Sigmoid colon (tissue), 7 donors: ENCODE measurements around the gene POU2F2. TPM values are rescaled to one million over a fixed set of nuclear protein-coding genes. Genes with fewer than 3 reads are reported as not detected.

Source experiments
- DNase-seq: peaks from one replicate; pipeline ENCODE4 v3.0.0-alpha.2; 2019
- H3K27ac ChIP-seq, 4 donors: fragments of 200-600 bp; sonication (generic); one replicate each; pipeline ENCODE4 v1.5.1; 2016 to 2019; ENCODE audit warnings: mild to moderate bottlenecking in 1 of 4
- H3K27me3 ChIP-seq, 3 donors: fragments of 200-600 bp; sonication (generic); one replicate each; pipeline ENCODE4 v1.5.1; 2019; ENCODE audit warnings: mild to moderate bottlenecking in 1 of 3
- H3K36me3 ChIP-seq, 4 donors: fragments of 200-600 bp; sonication (generic); one replicate each; pipeline ENCODE4 v1.5.1; 2016 to 2019
- H3K4me1 ChIP-seq, 4 donors: fragments of 200-600 bp; sonication (generic); one replicate each; pipeline ENCODE4 v1.5.1; 2017 to 2019
- H3K4me3 ChIP-seq, 4 donors: fragments of 200-600 bp; sonication (generic); one replicate each; pipeline ENCODE4 v1.5.1; 2017 to 2019; ENCODE audit warnings: mild to moderate bottlenecking in 2 of 4, moderate library complexity in 1 of 4
- H3K9me3 ChIP-seq, 4 donors: fragments of 200-600 bp in 3 of 4; sonication (generic) in 3 of 4; one replicate each; pipeline versions ENCODE4 v1.5.1 to v1.6.1; 2013 to 2019
- EP300 ChIP-seq, 4 donors: sonication (generic); formaldehyde crosslinking; IDR thresholded peaks; one replicate each; pipeline ENCODE4 v1.6.1; 2017; ENCODE audit warnings: antibody characterized with exemption in 4 of 4
- POLR2A ChIP-seq, 2 donors: fragments of 450-650 bp; IDR thresholded peaks; one replicate each; pipeline ENCODE4 v1.6.1; 2016; ENCODE audit warnings: antibody characterized with exemption in 2 of 2, mild to moderate bottlenecking in 2 of 2, moderate library complexity in 2 of 2
- POLR2AphosphoS5 ChIP-seq, 4 donors: sonication (generic); formaldehyde crosslinking; IDR thresholded peaks; one replicate each; pipeline ENCODE4 v1.6.1; 2017; ENCODE audit warnings: antibody characterized with exemption in 4 of 4
- WGBS, 2 donors: extraction: QIAGEN DNeasy Blood & Tissue Kit; methylation state at CpG; one replicate each; pipeline ENCODE4 v1.1.7; 2013; 5-methylcytosine and 5-hydroxymethylcytosine counted together
- intact Hi-C: fragments of 100-400 bp; cut with DNase I; formaldehyde crosslinking; loops from one replicate; pipeline ENCODE4 v1.15.1; 2023
- polyA plus RNA-seq, 3 donors: library from polyadenylated mRNA; stranded (reverse); fragments of 200-250 nt; gene quantifications; one replicate each; pipeline ENCODE4 v1.2.3, GENCODE V29; 2013
- total RNA-seq, 4 donors: library from RNA; depleted of rRNA; stranded (reverse); fragments of >200 nt; gene quantifications; one replicate each; pipeline ENCODE4 v1.1.0, GENCODE V29; 2016
- TF ChIP-seq, protein P1 (sequence below), 4 experiments: fragments of 450-650 bp in 3 of 4; fragments of 200-600 bp in 1 of 4; IDR thresholded peaks; one replicate each; pipeline ENCODE4 v1.5.1; 2016 to 2019; ENCODE audit warnings: antibody characterized with exemption in 4 of 4, mild to moderate bottlenecking in 3 of 4, moderate library complexity in 2 of 4
- donor health status: healthy with polysubstance abuse.
- donor health status: Bipolar disorder and iron deficiency.
- donor health status: healthy.

Gene POU2F2
- total and polyA plus RNA-seq, 7 donors, result 0.60 to 19.0 (median 2.5) TPM

DNA sequence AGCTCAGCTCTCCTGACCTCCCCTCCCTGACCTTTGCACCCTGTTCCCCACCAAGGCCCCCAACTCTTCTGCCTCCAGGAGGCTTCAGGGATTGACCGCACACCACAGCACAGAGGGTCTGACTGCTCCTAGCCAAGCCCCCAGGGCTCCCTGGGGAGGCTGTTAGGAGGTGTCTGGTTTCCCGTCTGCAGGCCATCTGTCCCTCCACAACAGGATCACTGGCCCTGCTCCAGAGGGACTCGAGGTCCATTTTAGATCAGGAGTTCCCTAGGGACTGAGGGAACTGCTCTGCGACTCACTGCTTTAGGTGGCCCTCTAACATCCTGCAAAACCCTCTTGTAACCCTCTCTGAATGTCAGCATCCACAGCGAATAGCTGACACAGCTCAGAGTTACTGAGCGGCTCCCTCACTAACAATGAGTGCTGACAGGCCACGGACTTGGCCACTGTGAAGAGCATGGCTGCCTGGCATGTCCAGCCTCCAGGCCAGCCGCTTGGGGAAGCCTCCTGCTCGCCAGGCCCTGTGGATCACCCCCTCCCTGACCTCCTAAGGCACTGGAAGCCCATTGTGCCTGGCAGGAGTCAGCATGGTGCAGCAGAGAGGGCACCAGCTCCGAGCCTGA lies 79.9 kb downstream of the POU2F2 start:
- H3K27ac ChIP-seq, result no peak overlapping the region
- DNase-seq, result no peak
- intact Hi-C loops, result no loop called here

DNA sequence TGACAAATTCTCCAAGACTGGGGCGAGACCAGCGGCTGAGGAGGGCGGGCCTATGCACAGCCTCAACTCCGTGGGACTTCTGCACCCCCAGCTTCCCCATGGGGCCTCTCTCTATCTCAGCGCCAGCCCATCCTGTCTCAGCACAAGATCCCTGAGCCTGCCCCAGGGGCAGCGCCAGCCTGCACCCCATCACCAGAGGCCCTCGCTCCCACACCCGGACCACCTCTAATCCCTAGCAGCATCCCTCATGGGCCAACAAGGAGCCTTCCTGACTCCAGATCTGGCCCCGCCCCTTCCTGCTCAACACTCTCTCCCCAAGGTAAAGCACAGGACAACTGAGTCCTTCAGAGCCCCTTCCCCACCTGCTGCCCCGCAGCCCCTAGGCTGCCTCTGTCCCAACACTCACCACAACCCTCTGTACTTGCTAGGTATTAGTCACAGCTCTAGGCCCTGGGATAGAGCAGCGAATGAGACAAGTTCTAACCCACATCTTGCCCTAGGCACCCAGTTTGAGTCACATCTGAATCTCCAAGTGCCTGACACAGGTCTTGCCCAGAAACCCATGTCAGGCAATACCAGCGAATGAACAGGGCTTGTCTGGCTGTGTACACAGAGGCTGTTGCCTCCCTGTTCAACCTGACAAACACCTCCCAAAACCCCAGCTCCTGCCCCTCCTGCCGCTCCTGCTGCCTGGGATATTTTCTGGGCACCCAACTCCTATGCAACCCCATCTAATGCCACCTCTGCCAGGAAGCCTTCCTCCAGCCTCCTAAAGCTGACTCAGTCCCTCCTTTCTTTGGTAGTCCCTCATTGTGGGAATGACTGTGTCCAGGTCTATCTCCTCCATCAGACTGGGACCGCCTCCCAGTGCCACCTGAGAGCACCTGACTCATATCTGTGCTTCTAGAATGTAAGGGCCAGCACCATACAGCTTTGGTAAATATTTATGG lies 80.8 kb downstream of the POU2F2 start:
- intact Hi-C loops, result no loop called here
- Histone ChIP-seq H3K27ac (no peak overlapping the region), H3K4me3 (no peak overlapping the region), H3K36me3 (peaks cover 6 to 64% (median 15%) of the 10 kb centered on the region in 4 donors), H3K27me3 (no peaks in the 10 kb centered on the region), H3K4me1 (peaks cover 0 to 5% (median 0%) of the 10 kb centered on the region in 4 donors), H3K9me3 (no peaks in the 10 kb centered on the region)
- WGBS, 2 donors, result 91 to 93% methylated on average over 14 of the region's 14 CpGs
- no peak for DNase-seq
- TF ChIP-seq EP300 (IDR thresholded peaks at IDR 0.05) (no peak), POLR2A (IDR thresholded peaks at IDR 0.05) (no peak), POLR2AphosphoS5 (IDR thresholded peaks at IDR 0.05) (no peak)
- TF ChIP-seq, protein P1, sequence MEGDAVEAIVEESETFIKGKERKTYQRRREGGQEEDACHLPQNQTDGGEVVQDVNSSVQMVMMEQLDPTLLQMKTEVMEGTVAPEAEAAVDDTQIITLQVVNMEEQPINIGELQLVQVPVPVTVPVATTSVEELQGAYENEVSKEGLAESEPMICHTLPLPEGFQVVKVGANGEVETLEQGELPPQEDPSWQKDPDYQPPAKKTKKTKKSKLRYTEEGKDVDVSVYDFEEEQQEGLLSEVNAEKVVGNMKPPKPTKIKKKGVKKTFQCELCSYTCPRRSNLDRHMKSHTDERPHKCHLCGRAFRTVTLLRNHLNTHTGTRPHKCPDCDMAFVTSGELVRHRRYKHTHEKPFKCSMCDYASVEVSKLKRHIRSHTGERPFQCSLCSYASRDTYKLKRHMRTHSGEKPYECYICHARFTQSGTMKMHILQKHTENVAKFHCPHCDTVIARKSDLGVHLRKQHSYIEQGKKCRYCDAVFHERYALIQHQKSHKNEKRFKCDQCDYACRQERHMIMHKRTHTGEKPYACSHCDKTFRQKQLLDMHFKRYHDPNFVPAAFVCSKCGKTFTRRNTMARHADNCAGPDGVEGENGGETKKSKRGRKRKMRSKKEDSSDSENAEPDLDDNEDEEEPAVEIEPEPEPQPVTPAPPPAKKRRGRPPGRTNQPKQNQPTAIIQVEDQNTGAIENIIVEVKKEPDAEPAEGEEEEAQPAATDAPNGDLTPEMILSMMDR (IDR thresholded peaks at IDR 0.05), result no peak

More for the DNA sequence above, 79.9 kb downstream of the POU2F2 start:
- Histone ChIP-seq H3K4me3 (no peak overlapping the region), H3K36me3 (peaks cover 6 to 62% (median 19%) of the 10 kb centered on the region in 4 donors), H3K9me3 (no peaks in the 10 kb centered on the region), H3K4me1 (peaks cover 0 to 5% (median 0%) of the 10 kb centered on the region in 4 donors), H3K27me3 (no peaks in the 10 kb centered on the region)
- 80% methylated on average over 10 of the region's 10 CpGs for WGBS, 2 donors
- TF ChIP-seq POLR2A (IDR thresholded peaks at IDR 0.05) (no peak), POLR2AphosphoS5 (IDR thresholded peaks at IDR 0.05) (no peak), EP300 (IDR thresholded peaks at IDR 0.05) (no peak)
- TF ChIP-seq, protein P1 (IDR thresholded peaks at IDR 0.05), result no peak

DNA sequence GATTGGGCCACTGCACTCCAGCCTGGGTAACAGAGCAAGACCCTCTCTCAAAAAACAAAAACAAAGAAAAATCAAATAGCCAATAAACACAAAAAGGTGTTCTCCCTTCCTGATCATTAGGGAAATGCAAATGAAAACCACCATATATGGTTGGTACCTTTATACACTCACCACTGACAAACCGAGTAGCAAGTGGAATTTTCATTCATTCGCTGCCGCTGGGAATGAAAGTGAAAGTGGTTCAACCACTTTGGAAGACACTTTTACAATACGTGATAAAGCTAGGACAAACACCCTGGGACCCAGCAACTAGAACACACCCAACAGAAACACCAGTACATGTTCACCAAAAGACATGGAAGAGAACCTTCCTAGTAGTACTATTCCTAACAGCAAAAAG lies 83.3 kb downstream of the POU2F2 start:
- TF ChIP-seq POLR2AphosphoS5 (IDR thresholded peaks at IDR 0.05), result no peak
- no peaks in the 10 kb centered on the region for H3K27me3 ChIP-seq
- DNase-seq, result no peak
- intact Hi-C loops, result no loop called here
- peaks cover 0 to 62% (median 8%) of the 10 kb centered on the region in 4 donors for H3K36me3 ChIP-seq
- no peak overlapping the region for H3K4me3 ChIP-seq
- 9 to 38% methylated on average over 4 of the region's 4 CpGs for WGBS, 2 donors
- H3K4me1 ChIP-seq, result peaks cover 0 to 5% (median 0%) of the 10 kb centered on the region in 4 donors
- no peak overlapping the region for H3K27ac ChIP-seq
- no peaks in the 10 kb centered on the region for H3K9me3 ChIP-seq

DNA sequence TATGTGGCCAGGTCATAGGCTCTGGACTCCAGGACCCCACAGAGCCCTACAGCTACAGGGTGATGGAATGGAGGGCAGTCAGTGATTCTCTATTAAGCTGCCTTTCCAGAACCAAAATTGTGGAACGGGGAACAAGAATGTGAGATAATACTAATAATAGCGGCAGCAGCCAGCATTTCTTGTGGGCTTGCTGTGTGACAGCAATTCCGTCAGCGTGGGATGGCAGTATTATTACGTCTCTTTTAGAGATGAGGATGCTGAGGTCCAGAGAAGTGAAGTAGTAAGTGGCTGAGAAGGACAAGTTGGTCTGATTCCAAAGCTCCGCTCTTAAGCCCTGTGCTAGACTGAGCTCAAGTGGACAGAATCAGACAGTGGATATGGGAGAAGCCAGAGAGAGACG lies 86.7 kb downstream of the POU2F2 start:
- Histone ChIP-seq H3K27me3 (no peaks in the 10 kb centered on the region), H3K4me1 (peaks cover 0 to 5% (median 0%) of the 10 kb centered on the region in 4 donors), H3K36me3 (peaks cover 5 to 74% (median 13%) of the 10 kb centered on the region in 4 donors), H3K4me3 (no peak overlapping the region), H3K27ac (no peak overlapping the region), H3K9me3 (no peaks in the 10 kb centered on the region)
- 86 to 93% methylated on average over 7 of the region's 7 CpGs for WGBS, 2 donors
- intact Hi-C loops, result no loop called here
- TF ChIP-seq EP300 (IDR thresholded peaks at IDR 0.05) (no peak), POLR2A (IDR thresholded peaks at IDR 0.05) (no peak), POLR2AphosphoS5 (IDR thresholded peaks at IDR 0.05) (no peak)
- TF ChIP-seq, protein P1 (IDR thresholded peaks at IDR 0.05), result no peak
- DNase-seq, result no peak
